ENCODE data around the gene GRHPR. TPM values are rescaled to one million over a fixed set of nuclear protein-coding genes. Genes with fewer than 3 reads are reported as not detected.

Gene GRHPR
- total and polyA plus RNA-seq, 2 of the 4 experiments (the other 2 are of a cell fraction): 182 to 191 TPM

DNA sequence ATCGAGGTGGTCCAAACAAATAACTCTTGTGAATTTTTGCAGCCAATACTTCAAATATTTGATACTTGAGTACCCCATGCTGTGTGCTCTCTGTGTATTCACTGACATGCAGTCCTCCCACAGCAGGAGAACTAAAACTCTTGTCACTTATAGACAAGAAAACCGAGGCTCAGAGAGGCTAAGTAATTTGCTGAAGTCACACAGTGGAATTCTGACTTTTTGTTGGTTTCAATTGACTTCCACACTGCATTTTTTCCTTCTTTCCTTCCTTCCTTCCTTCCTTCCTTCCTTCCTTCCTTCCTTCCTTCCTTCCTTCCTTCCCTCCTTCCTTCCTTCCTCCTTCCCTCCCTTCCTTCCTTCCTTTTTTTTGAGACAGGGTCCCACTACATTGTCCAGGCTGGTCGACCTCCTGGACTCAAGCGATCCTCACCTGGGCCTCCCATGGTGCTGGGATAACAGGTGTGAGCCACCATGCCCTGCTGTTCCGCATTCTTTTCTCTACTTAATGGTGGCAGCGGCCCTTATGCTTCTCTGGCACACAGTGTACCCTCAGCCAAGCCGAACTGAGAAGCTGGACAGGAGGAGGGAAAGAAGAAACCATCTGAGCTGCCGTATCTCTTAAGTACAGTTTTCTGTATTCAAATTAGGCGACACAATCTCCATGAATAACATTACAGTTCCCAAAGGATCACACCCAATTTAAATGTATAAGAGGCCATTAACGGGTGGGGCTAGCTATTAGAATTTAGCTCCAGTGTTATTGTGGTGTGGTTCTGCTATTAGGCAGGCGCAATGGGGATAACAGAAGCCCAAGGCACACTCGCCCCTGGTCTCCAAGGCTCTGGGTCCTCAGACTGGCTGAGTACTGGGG is 38.4 kb upstream of the GRHPR start:
- Histone ChIP-seq H3K27me3 (ENCODE audit: control insufficient read depth, insufficient read depth, low read length) (peaks cover 13% of the 10 kb centered on the region), H2BK15ac (ENCODE audit: low read depth, low read length) (no peak overlapping the region), H4K5ac (ENCODE audit: low read depth, low read length) (no peak overlapping the region), H3K4ac (ENCODE audit: low read depth, low read length) (no peak overlapping the region), H3K4me1 (ENCODE audit: control insufficient read depth, insufficient read depth, low read length) (no peaks in the 10 kb centered on the region), H3K56ac (ENCODE audit: extremely low read depth, insufficient read depth, low read length) (no peak overlapping the region), H2BK20ac (ENCODE audit: low read depth, low read length) (no peak overlapping the region), H2AK5ac (ENCODE audit: low read depth, low read length) (no peak overlapping the region), H2BK120ac (ENCODE audit: low read depth, low read length) (no peak overlapping the region), H2AFZ (replicated peaks; ENCODE audit: low read length, poor library complexity) (no peak overlapping the region), H3K9ac (ENCODE audit: low read depth, low read length) (no peak overlapping the region), H3K27ac (ENCODE audit: insufficient read depth, low read length) (no peak overlapping the region), H4K20me1 (ENCODE audit: insufficient read depth, low read length) (no peaks in the 10 kb centered on the region), H3K18ac (ENCODE audit: low read depth, low read length) (no peak overlapping the region), H3K9me3 (ENCODE audit: control insufficient read depth, insufficient read depth, low read length) (peaks cover 5% of the 10 kb centered on the region), H4K8ac (ENCODE audit: low read depth in 2 of 2, low read length in 2 of 2) (no peak overlapping the region), H2BK5ac (ENCODE audit: low read depth, low read length, poor library complexity, severe bottlenecking) (no peak overlapping the region), H3K36me3 (ENCODE audit: control insufficient read depth, insufficient read depth, low read length) (no peaks in the 10 kb centered on the region), H3K9me1 (ENCODE audit: insufficient read depth, low read length) (no peaks in the 10 kb centered on the region), H2AK9ac (replicated peaks; ENCODE audit: low read depth, low read length, poor library complexity) (no peak overlapping the region), H3K23ac (ENCODE audit: low read depth, low read length) (no peak overlapping the region), H3K79me1 (ENCODE audit: low read depth in 1 of 2, low read length in 2 of 2) (no peaks in the 10 kb centered on the region), H3K4me3 (ENCODE audit: insufficient read depth, low read depth, low read length) (no peak overlapping the region), H3K14ac (replicated peaks; ENCODE audit: low read depth, low read length) (no peak overlapping the region), H4K91ac (ENCODE audit: insufficient read depth, low read depth, low read length) (no peak overlapping the region), H3K4me2 (ENCODE audit: low read depth, low read length) (no peak overlapping the region)
- intact Hi-C loops (cut with micrococcal nuclease): no loop called here
- CTCF ChIA-PET: no interaction called here
- POLR2A ChIA-PET (ENCODE audit: unreplicated experiment): no interaction called here
- ATAC-seq (ENCODE audit: low read depth): no peak
- no TSS peak for BruUV-seq (replicated peaks)
- WGBS, 2 experiments (ENCODE audit: extremely low coverage in 2 of 2, insufficient read length in 1 of 2): 77% methylated on average over 4 of the region's 12 CpGs; no CpG with 5 or more reads in 1 of the 2 experiments
- in situ Hi-C loops (cut with MboI; ENCODE audit: low sequenced_read_pairs): no loop called here
- dilution Hi-C loops (cut with HindIII; ENCODE audit: low sequenced_read_pairs, unreplicated experiment): no loop called here
- DNase-seq: no peak
- TF ChIP-seq CEBPB (IDR thresholded peaks at IDR 0.05; ENCODE audit: low read depth, low read length) (no peak), POLR2A (IDR thresholded peaks at IDR 0.05; ENCODE audit: low read depth, low read length) (no peak), BHLHE40 (IDR thresholded peaks at IDR 0.05; ENCODE audit: low read depth, low read length) (no peak), RCOR1 (IDR thresholded peaks at IDR 0.05; ENCODE audit: insufficient replicate concordance, low read length) (no peak), RAD21 (IDR thresholded peaks at IDR 0.05; ENCODE audit: low read length) (no peak), RFX5 (IDR thresholded peaks at IDR 0.05; ENCODE audit: low read depth, low read length) (no peak), FOS (IDR thresholded peaks at IDR 0.05; ENCODE audit: low read depth, low read length) (no peak), CHD1 (IDR thresholded peaks at IDR 0.05; ENCODE audit: low read depth, low read length) (no peak), MAFK (IDR thresholded peaks at IDR 0.05; ENCODE audit: low read depth, low read length) (no peak), MAZ (IDR thresholded peaks at IDR 0.05; ENCODE audit: borderline replicate concordance, low read depth, low read length) (no peak), MXI1 (IDR thresholded peaks at IDR 0.05; ENCODE audit: borderline replicate concordance, low read depth, low read length) (no peak), SMC3 (IDR thresholded peaks at IDR 0.05; ENCODE audit: low read depth, low read length) (no peak)
- TF ChIP-seq, protein P1, sequence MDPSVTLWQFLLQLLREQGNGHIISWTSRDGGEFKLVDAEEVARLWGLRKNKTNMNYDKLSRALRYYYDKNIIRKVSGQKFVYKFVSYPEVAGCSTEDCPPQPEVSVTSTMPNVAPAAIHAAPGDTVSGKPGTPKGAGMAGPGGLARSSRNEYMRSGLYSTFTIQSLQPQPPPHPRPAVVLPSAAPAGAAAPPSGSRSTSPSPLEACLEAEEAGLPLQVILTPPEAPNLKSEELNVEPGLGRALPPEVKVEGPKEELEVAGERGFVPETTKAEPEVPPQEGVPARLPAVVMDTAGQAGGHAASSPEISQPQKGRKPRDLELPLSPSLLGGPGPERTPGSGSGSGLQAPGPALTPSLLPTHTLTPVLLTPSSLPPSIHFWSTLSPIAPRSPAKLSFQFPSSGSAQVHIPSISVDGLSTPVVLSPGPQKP (IDR thresholded peaks at IDR 0.05; ENCODE audit: borderline replicate concordance, low read depth, low read length): no peak
- TF ChIP-seq, protein P2, sequence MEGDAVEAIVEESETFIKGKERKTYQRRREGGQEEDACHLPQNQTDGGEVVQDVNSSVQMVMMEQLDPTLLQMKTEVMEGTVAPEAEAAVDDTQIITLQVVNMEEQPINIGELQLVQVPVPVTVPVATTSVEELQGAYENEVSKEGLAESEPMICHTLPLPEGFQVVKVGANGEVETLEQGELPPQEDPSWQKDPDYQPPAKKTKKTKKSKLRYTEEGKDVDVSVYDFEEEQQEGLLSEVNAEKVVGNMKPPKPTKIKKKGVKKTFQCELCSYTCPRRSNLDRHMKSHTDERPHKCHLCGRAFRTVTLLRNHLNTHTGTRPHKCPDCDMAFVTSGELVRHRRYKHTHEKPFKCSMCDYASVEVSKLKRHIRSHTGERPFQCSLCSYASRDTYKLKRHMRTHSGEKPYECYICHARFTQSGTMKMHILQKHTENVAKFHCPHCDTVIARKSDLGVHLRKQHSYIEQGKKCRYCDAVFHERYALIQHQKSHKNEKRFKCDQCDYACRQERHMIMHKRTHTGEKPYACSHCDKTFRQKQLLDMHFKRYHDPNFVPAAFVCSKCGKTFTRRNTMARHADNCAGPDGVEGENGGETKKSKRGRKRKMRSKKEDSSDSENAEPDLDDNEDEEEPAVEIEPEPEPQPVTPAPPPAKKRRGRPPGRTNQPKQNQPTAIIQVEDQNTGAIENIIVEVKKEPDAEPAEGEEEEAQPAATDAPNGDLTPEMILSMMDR (conservative IDR thresholded peaks at IDR 0.05; ENCODE audit: low read depth, low read length): no peak
- TF ChIP-seq, protein P3, sequence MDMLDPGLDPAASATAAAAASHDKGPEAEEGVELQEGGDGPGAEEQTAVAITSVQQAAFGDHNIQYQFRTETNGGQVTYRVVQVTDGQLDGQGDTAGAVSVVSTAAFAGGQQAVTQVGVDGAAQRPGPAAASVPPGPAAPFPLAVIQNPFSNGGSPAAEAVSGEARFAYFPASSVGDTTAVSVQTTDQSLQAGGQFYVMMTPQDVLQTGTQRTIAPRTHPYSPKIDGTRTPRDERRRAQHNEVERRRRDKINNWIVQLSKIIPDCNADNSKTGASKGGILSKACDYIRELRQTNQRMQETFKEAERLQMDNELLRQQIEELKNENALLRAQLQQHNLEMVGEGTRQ (IDR thresholded peaks at IDR 0.05; ENCODE audit: low read depth, low read length): no peak
